GM08714 (cell line): ENCODE measurements around the gene PRKRA.
A peak's percentile ranks its signal among the peaks of the same experiment; 100 is the strongest.
"Not testable (repeated sequence)": the region's sequence is repeated elsewhere in the genome, so short reads cannot be mapped to it uniquely, and the experiment has no call there.

Source experiments
- H3K4me3 ChIP-seq: fragments of 200-500 bp; sonication (Bioruptor generic); 2 replicates; pipeline ENCODE4 v1.5.1; 2014; ENCODE audit warnings: mild to moderate bottlenecking, low read length, inconsistent platforms
- ZNF274 ChIP-seq: IDR thresholded peaks from 2 replicates; pipeline ENCODE4 v1.6.1; 2012; ENCODE audit warnings: mild to moderate bottlenecking, low read depth, low read length

The PRKRA gene

DNA sequence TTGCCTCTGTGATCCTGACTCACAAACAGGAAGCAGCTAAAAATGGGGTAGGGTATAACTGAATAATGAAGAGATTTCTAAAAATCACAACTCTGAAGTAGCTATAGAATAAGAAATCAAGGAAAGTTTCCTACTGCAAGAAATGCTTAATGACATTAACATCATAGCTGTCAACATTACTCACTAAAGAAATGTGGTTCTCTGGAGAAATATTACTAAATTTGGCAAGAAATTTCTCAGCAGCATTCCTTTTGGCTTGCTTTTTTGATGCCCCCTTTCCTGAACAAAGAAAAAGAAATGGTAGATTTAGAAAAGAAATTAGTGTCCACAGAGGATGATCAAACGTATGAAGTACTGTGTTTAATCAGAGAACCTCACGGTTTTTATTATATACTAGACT is 9.5 kb downstream of the PRKRA start:
- no peak overlapping the region for H3K4me3 ChIP-seq
- no peak for TF ChIP-seq ZNF274

DNA sequence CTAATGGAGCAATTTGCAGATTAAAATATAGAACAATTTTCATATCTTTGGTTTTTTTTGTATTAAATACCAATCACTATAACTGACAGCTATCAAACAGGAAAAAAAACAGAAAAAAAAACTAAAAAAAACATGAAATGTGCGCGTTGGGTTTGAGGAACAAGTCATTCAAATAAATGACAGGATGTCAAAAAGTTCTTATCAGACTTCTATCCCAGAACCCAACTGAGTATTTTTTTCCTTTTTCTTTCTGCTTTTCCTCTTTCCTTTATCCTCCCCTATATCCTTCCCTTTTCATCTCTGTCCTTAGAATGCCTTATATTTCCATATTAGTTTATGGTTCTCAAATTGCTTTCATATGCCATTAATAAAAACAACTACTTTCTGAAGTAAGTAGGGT is 14.3 kb downstream of the PRKRA start:
- H3K4me3 ChIP-seq = no peak overlapping the region
- no peak for TF ChIP-seq ZNF274

DNA sequence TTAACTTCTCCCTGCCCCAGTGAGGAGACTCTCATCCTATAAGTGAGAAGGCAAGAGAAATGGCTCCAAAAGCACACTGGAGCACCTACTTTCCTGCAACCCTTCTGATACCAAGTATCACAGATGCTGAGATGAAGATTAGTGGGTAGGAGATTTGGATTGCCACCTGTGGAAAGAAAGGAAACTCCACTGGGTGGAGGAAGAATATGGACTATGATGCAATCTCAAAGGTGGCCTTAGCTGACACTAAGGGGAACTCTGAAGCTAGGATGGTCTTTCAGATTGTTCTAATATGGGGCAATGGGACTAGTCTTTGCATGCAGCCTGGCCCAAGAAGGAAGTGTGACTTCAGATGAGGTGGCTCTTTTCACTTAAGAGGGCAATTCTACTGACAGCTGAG is 21.6 kb downstream of the PRKRA start:
- no peak for TF ChIP-seq ZNF274
- H3K4me3 ChIP-seq = no peak overlapping the region

DNA sequence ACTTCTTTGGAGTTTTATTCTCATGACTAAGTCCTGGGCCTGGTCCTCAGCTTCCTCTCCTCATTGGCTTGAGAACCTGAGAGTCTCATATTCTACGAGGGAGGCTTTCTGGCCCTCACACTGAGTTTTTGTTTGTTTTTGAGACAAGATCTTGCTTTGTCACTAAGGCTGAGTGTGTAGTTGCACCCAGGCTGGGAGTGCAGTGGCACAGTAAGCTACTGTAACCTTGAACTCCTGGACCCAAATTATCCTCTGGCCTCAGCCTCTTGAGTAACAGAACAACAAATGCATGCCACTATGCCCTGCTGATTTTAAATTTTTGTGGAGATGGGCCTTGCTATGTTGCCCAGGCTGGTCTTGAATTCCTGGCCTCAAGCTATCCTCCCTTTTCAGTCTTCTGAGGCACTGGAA is 22.6 kb downstream of the PRKRA start:
- TF ChIP-seq ZNF274 = no peak
- no peak overlapping the region for H3K4me3 ChIP-seq

DNA sequence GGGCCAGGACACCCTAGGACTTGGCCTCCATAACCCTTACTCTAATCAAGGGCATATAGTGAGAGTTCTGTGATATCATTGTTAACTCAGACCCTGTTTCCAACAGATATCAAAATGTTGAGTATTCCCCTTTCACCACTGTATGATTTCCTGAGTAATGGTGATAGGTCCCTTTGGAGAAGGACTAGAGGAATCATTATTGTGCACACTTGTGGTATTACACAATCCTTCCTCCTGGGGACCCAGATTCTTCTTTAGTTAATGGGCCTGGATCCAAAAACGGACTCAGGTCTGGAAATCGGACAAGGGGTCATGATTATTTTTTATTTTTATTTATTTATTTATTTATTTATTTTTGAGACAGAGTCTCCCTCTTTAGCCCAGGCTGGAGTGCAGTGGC is 23.5 kb downstream of the PRKRA start:
- no peak overlapping the region for H3K4me3 ChIP-seq
- TF ChIP-seq ZNF274 = no peak

DNA sequence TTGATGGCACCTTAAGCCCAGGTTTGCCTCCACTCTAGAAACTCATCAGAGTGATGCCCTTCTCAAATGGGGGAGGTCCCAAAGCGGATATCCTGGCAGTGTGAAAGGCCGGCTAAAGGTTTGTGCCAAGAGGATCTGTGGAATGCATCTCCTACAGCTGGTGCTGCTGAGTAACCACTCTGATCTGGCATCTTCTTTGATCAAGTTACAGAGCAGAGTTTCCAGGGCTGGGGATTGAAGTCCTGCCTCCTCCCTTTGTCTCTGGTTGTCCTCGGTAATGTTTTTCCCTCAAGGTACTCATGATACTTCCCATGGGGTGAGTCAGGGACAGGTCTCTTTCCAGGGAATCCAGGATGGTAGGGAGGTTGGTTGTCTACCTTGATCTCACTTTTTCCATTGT is 24.6 kb downstream of the PRKRA start:
- no peak for TF ChIP-seq ZNF274
- no peak overlapping the region for H3K4me3 ChIP-seq

DNA sequence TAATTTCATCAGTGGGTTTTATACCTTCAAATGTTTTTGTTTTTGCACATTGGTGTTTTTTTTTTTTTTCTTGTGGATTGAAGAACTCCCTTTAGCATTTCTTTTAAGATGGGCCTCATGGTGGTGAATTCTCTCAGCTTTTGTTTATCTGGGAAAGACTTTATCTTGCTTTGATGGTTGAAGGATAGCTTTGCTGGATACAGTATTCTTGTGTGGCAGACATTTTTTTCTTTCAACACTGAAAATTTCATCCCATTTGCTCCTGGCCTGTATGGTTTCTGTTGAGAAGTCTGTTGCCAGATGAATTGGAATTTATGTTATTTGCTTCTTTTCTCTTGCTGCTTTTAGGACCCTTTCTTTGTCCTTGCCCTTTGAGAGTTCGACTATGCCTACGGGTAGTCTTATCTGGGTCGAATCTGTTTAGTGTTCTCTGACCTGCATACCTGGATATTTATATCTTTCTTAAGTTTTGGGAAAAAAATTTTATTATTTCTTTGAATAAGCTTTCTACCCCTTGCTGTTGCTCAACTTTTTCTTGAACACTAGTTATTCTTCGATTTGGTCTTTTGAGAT is 25.6 kb downstream of the PRKRA start:
- TF ChIP-seq ZNF274 = no peak
- no peak overlapping the region for H3K4me3 ChIP-seq

DNA sequence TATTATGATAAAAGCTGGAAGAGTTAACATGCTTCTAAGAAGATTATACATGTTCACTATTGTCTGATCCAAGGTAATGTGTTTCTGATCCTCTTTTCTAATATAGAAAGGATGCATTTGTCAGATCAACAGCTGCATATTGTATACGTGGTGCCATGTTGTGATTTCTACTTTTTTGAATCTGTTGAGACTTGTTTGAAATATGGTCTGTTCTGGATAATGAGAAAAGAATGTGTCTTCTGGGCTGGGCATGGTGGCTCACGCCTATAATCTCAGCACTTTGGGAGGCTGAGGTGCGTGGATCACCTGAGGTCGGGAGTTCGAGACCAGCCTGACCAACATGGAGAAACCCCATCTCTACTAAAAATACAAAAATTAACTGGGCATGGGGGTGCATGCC is 27.2 kb downstream of the PRKRA start:
- H3K4me3 ChIP-seq = not testable (repeated sequence)

DNA sequence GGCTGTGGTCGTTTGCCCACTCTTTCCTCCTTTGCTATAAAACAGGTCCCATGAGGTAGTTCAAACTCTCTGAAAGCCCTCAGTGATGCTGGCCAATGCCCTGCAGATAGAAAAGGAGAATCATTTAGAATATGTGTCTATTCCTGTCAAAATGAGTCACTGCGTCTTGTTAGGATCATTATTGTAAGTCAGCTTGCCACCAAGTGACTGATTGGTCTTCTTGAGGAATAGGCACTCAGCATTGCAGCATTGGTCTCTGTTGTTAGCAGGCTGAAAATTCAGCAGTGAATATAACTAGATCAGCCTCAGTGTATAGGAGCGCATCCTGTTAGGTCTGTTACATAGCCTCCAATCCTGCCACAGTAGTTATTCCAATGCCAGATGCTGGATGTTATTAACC is 28.9 kb downstream of the PRKRA start:
- TF ChIP-seq ZNF274 = no peak
- H3K4me3 ChIP-seq = no peak overlapping the region

DNA sequence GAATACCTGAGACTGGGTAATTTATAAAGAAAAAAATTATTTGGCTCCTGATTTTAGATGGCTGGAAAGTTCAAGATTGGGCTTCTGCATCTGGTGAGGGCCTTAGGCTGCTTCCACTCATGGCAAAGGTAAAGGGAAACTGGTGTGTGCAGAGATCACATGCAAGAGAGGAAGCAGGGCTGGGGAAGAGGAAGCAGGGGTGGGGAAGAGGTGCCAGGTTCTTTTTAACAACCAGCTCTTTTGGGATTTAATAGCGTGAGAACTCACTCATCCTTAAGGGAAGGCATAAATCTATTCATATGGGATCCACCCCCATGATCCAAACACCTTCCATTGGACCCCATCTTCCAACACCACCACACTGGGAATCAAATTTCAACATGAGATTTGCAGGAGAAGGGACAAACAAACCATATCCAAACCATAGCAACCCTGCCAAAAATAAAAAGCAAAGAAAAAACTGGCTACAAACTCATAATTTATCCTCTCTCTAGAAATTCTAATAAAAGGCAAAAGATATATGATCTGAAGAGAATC is 30.4 kb downstream of the PRKRA start:
- H3K4me3 ChIP-seq = no peak overlapping the region

DNA sequence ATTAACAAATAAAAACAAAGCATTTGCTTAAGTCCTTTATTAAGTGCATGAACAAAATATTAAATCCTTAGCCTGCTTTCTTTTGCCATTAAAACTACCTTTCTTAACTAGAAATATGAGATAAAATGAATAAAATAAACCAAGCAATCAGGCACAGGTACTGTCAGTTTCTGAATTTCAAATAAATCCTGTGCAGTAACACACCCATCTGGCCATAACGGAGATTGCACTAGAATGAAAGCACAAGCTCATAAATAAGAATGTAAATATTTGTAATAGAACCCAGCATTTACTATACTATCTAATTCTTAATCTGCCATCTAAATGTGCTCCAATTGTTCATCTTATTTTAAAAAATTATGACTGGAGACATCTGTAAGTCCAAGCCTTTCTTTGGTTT is 31.9 kb downstream of the PRKRA start:
- no peak overlapping the region for H3K4me3 ChIP-seq
- no peak for TF ChIP-seq ZNF274

More for the DNA sequence above, 30.4 kb downstream of the PRKRA start:
- no peak for TF ChIP-seq ZNF274

DNA sequence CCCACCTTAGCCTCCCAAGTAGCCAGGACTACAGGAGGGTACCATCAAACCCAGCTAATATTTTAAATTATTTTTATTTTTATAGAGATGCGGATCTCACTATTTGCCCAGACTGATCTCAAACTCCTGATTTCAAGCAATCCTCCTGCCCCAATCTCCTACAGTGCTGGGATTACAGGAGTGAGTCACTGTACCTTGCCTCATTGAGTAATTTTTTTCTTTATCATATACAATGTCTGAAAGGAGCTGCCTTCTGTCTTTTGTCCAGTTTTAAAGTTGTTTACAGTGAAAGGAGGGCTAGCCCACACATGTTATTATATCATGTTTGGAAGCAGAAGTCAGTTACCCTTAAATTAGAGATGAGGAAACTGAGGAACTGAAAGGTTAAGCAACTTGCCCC is 32.5 kb downstream of the PRKRA start:
- H3K4me3 ChIP-seq = no peak overlapping the region
- no peak for TF ChIP-seq ZNF274

DNA sequence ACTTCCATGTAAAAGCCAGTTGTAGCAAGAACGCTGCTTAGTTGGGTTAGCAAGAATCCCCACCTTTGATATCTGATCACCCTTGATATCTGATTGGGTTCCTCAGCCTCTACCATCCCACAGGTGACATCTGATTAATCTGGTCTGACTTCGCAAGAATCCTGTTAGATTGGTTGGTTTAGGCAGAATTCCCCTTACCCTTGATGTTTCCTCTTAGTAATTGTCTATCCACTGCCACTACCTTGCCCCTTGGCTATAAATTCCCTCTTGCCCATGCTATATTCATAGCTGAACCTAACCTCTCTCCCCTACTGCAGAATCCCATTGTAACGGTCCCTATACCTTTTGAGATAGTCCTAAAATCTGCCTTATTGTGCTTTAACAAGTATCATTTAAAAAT is 33.1 kb downstream of the PRKRA start:
- TF ChIP-seq ZNF274 = no peak
- H3K4me3 ChIP-seq = no peak overlapping the region

DNA sequence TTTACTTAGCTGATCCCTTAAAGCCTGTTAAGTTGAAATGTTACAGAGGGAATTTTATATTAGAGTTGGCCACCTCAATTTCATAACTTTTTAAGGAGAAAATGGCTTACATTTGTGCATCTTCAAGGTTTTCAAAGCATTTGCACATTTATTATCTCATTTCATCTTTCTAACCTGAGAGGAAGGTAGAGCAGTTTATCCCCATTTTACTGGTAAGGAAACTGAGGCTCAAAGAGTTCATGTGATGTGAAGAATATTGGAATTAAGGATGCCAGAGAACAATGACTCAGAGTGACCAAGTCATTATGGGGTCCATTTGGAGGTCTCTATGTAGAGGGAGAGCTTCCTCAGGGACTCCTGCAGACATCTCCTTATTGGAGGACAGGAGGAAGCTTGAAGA is 35.0 kb downstream of the PRKRA start:
- TF ChIP-seq ZNF274 = no peak

DNA sequence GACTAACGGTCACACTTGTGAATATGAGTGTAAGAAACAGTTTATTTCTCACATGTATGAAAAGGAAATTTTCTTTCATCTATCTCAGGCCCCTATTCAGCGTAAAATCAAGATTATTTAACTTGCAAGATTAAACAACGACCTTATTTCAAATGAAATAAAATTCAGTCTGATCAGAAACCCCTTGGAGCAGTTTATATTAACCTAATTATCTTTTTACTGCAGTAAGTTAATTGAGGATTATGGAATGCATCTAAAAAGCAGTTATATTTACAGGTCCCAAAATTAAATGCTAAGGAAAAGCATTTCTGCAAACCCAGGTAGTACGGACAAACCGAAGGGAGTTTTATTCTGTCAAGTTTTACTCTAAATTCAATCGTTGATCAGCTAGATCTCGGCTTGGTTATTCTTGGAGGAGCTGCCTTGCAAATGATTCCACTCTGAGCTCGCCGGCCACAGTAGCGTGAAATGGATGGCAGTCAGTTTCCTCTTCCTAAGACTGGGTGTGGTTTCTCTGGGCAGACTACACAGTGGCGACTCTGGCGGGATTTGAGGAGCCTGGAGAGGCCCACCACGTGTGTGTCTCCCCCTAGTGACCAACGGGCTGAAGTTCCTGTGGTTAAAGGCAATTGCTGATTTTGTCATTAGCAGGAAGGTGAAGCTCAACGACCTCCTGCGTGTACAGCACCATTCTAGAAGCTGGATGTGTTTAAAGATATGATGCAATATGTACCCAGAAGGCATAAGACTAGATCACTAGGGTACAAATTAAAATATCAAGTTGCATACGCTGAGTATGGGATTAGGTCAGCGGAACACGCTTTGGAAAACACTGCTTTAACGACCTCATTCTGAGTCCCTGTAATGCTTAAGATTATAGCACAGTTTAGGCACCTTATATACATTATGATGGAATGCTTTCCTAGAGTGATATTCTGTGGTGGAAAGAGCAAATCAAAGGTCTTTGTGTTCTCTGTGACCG is 36.4 kb downstream of the PRKRA start:
- no peak for TF ChIP-seq ZNF274

More for the DNA sequence above, 35.0 kb downstream of the PRKRA start:
- H3K4me3 ChIP-seq = no peak overlapping the region

More for the DNA sequence above, 36.4 kb downstream of the PRKRA start:
- H3K4me3 ChIP-seq = peak overlapping the region; percentile 75
